Measurements from ENCODE around the gene LRMDA. TPM values are rescaled to one million over a fixed set of nuclear protein-coding genes. Genes with fewer than 3 reads are reported as not detected.

The LRMDA gene
- total RNA-seq, 1 experiment from 2014 or later = 4.8 TPM

GRCh38 chr10:76133597-76134255 is 702.3 kb downstream of the LRMDA start:
- Histone ChIP-seq H2AFZ (ENCODE audit: low read depth, low read length, poor library complexity, severe bottlenecking) (no peak overlapping the region), H3K4me3 (replicated peaks in 1 of 2; ENCODE audit: low read depth in 1 of 2, low read length in 2 of 2) (no peak overlapping the region), H3K36me3 (ENCODE audit: control insufficient read depth in 1 of 2, insufficient read depth in 2 of 2, low read length in 2 of 2) (no peaks in the 10 kb centered on the region), H3K79me2 (ENCODE audit: insufficient read depth, low read length) (no peaks in the 10 kb centered on the region), H3K4me1 (ENCODE audit: control insufficient read depth in 1 of 2, insufficient read depth in 2 of 2, low read length in 2 of 2) (no peaks in the 10 kb centered on the region), H4K20me1 (ENCODE audit: insufficient read depth) (no peaks in the 10 kb centered on the region), H3K9me3 (ENCODE audit: control insufficient read depth in 1 of 2, insufficient read depth in 1 of 2, low read depth in 1 of 2, low read length in 2 of 2) (no peaks in the 10 kb centered on the region), H3K27me3 (ENCODE audit: insufficient read depth, low read length) (peaks cover 13% of the 10 kb centered on the region), H3K27ac (ENCODE audit: low read depth, low read length) (no peak overlapping the region), H3K9ac (ENCODE audit: low read length) (no peak overlapping the region), H3K4me2 (ENCODE audit: low read length) (no peak overlapping the region), H3K9me2 (ENCODE audit: insufficient read depth) (no peaks in the 10 kb centered on the region)
- POLR2A ChIA-PET = no interaction called here
- TF ChIP-seq EZH2 (IDR thresholded peaks at IDR 0.05) = no peak
- no peak for TF ChIP-seq YY1 (IDR thresholded peaks at IDR 0.05; ENCODE audit: extremely low read depth, insufficient replicate concordance, low read depth, low read length)
- TF ChIP-seq EGR1 (IDR thresholded peaks at IDR 0.05; ENCODE audit: low read depth) = no peak
- TF ChIP-seq REST (IDR thresholded peaks at IDR 0.05; ENCODE audit: low read depth) = no peak
- TF ChIP-seq FOSL1 (IDR thresholded peaks at IDR 0.05; ENCODE audit: low read depth) = no peak
- intact Hi-C loops (cut with micrococcal nuclease) = no loop called here
- BruUV-seq (replicated peaks) = no TSS peak
- ATAC-seq (no peak), DNase-seq (ENCODE audit: low read depth, low spot score) (no peak)
- CTCF ChIA-PET = no interaction called here
- RAD21 ChIA-PET (ENCODE audit: low non-redundant PET in 1 of 2, low total read pairs in 2 of 2, uncharacterized antibody in 2 of 2, unreplicated experiment in 2 of 2) = no interaction called here

- H3K4me1 ChIP-seq (ENCODE audit: control insufficient read depth in 1 of 2, insufficient read depth in 2 of 2, low read length in 2 of 2) = no peaks in the 10 kb centered on the region
- H3K4me3 ChIP-seq (replicated peaks in 1 of 2; ENCODE audit: low read depth in 1 of 2, low read length in 2 of 2) = no peak overlapping the region
- intact Hi-C loops (cut with micrococcal nuclease) = no loop called here
- H4K20me1 ChIP-seq (ENCODE audit: insufficient read depth) = no peaks in the 10 kb centered on the region
- H3K9me2 ChIP-seq (ENCODE audit: insufficient read depth) = no peaks in the 10 kb centered on the region
- peaks cover 25% of the 10 kb centered on the region for H3K27me3 ChIP-seq (ENCODE audit: insufficient read depth, low read length)
- no peak overlapping the region for H3K4me2 ChIP-seq (ENCODE audit: low read length)
- RAD21 ChIA-PET (ENCODE audit: low non-redundant PET in 1 of 2, low total read pairs in 2 of 2, uncharacterized antibody in 2 of 2, unreplicated experiment in 2 of 2) = no interaction called here
- no peak for DNase-seq (ENCODE audit: low read depth, low spot score)
- H3K9ac ChIP-seq (ENCODE audit: low read length) = no peak overlapping the region
- POLR2A ChIA-PET = no interaction called here
- CTCF ChIA-PET = no interaction called here
- H3K36me3 ChIP-seq (ENCODE audit: control insufficient read depth in 1 of 2, insufficient read depth in 2 of 2, low read length in 2 of 2) = no peaks in the 10 kb centered on the region
- H2AFZ ChIP-seq (ENCODE audit: low read depth, low read length, poor library complexity, severe bottlenecking) = no peak overlapping the region
- ATAC-seq = no peak
- no peak overlapping the region for H3K27ac ChIP-seq (ENCODE audit: low read depth, low read length)
- H3K9me3 ChIP-seq (ENCODE audit: control insufficient read depth in 1 of 2, insufficient read depth in 1 of 2, low read depth in 1 of 2, low read length in 2 of 2) = no peaks in the 10 kb centered on the region
- H3K79me2 ChIP-seq (ENCODE audit: insufficient read depth, low read length) = no peaks in the 10 kb centered on the region
- BruUV-seq (replicated peaks) = no TSS peak
- TF ChIP-seq EZH2 (IDR thresholded peaks at IDR 0.05) = no peak
- no peak for TF ChIP-seq SP1 (IDR thresholded peaks at IDR 0.05; ENCODE audit: low read depth)
- no peak for TF ChIP-seq EZH2phosphoT487 (IDR thresholded peaks at IDR 0.05; ENCODE audit: borderline replicate concordance)
- TF ChIP-seq REST (IDR thresholded peaks at IDR 0.05; ENCODE audit: low read depth) = no peak
- no peak for TF ChIP-seq EGR1 (IDR thresholded peaks at IDR 0.05; ENCODE audit: low read depth)
- TF ChIP-seq MAX (IDR thresholded peaks at IDR 0.05) = no peak
- TF ChIP-seq CEBPB (IDR thresholded peaks at IDR 0.05; ENCODE audit: low read depth) = no peak
- no peak for TF ChIP-seq ATF3 (IDR thresholded peaks at IDR 0.05)
Measured at GRCh38 chr10:76136961-76137360, 705.5 kb downstream of the LRMDA start.

Measured in HCT116 (cell line).